Measurements from ENCODE around the gene RUNX3.

DNA sequence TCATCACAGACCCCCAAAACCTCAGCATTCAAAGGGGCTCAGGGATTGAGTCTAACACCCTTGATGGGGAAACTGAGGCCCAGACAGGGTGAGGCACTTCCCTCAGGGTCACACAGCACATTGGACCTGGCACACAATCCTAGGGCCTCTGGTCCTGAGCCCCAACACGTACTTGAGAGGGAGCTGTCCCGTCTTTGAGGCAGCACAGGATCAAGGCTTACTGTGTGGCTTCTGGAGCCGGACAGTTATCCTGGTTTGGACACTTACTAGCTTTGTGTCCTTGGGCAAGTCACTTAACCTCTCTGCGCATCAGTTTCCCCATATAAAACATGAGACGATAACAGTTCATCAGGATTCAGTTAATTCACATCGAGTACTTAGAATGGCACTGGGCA is 26.5 kb downstream of the RUNX3 start:
- TF ChIP-seq POLR2A (IDR thresholded peaks at IDR 0.05), result no peak
- TF ChIP-seq, protein P1, sequence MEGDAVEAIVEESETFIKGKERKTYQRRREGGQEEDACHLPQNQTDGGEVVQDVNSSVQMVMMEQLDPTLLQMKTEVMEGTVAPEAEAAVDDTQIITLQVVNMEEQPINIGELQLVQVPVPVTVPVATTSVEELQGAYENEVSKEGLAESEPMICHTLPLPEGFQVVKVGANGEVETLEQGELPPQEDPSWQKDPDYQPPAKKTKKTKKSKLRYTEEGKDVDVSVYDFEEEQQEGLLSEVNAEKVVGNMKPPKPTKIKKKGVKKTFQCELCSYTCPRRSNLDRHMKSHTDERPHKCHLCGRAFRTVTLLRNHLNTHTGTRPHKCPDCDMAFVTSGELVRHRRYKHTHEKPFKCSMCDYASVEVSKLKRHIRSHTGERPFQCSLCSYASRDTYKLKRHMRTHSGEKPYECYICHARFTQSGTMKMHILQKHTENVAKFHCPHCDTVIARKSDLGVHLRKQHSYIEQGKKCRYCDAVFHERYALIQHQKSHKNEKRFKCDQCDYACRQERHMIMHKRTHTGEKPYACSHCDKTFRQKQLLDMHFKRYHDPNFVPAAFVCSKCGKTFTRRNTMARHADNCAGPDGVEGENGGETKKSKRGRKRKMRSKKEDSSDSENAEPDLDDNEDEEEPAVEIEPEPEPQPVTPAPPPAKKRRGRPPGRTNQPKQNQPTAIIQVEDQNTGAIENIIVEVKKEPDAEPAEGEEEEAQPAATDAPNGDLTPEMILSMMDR (IDR thresholded peaks at IDR 0.05), result no peak

Measured in uterus (tissue), 2 donors.